ENCODE measurements around the gene NPTX1. TPM values are rescaled to one million over a fixed set of nuclear protein-coding genes. Genes with fewer than 3 reads are reported as not detected.

NPTX1 gene
- total RNA-seq, 4 donors from 2014 or later: not detected

DNA sequence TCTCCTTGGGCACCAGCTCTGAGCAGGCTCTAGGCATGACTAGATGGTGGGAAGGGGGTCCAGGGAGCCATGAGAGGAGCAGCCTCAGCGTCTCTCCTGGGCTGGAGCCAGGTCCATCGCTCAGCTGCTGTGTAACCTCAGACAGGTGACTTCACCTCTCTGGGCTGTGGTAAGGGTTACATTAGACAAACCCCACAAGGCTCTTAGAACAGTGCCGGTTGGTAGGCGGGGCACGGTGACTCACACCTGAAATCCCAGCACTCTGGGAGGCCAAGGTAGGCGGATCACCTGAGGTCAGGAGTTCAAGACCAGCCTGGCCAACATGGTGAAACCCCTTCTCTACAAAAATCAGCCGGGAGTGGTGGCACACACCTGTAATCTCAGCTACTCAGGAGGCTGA is 18.1 kb upstream of the NPTX1 start:
- TF ChIP-seq, protein P1, sequence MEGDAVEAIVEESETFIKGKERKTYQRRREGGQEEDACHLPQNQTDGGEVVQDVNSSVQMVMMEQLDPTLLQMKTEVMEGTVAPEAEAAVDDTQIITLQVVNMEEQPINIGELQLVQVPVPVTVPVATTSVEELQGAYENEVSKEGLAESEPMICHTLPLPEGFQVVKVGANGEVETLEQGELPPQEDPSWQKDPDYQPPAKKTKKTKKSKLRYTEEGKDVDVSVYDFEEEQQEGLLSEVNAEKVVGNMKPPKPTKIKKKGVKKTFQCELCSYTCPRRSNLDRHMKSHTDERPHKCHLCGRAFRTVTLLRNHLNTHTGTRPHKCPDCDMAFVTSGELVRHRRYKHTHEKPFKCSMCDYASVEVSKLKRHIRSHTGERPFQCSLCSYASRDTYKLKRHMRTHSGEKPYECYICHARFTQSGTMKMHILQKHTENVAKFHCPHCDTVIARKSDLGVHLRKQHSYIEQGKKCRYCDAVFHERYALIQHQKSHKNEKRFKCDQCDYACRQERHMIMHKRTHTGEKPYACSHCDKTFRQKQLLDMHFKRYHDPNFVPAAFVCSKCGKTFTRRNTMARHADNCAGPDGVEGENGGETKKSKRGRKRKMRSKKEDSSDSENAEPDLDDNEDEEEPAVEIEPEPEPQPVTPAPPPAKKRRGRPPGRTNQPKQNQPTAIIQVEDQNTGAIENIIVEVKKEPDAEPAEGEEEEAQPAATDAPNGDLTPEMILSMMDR (IDR thresholded peaks at IDR 0.05; ENCODE audit: low read depth): no peak

DNA sequence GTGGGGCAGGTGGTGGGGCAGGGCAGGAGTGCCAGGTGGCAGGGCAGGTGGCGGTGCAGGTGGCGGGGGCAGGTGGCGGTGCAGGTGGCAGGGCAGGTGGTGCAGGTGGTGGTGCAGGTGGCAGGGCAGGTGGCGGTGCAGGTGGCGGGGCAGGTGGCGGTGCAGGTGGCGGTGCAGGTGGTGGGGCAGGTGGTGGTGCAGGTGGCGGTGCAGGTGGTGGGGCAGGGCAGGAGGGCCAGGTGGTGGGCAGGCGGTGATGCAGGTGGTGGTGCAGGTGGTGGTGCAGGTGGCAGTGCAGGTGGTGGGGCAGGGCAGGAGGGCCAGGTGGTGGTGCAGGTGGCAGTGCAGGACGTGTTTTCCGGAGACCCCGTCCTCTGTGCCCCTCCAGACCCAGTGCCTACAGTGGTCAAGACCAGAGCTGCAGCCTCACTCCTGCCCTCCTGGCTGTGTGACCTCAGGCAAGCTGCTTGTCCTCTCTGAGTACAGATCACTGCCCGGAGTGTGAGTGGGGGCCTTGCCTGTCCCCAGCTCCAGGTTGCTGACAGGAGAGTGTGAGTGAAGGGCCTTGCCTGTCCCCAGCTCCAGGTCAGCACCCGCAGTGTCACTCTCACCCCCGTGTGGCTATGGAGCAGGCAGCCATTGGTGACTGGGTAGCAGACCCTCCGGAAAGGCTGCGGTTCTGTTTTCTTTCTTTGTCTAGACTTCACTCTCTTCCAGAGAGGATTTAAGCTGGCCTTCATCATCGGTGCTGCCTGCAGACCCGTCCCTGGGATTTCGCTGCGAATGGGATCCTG is 16.1 kb upstream of the NPTX1 start:
- TF ChIP-seq, protein P1 (IDR thresholded peaks at IDR 0.05; ENCODE audit: low read depth): no peak

DNA sequence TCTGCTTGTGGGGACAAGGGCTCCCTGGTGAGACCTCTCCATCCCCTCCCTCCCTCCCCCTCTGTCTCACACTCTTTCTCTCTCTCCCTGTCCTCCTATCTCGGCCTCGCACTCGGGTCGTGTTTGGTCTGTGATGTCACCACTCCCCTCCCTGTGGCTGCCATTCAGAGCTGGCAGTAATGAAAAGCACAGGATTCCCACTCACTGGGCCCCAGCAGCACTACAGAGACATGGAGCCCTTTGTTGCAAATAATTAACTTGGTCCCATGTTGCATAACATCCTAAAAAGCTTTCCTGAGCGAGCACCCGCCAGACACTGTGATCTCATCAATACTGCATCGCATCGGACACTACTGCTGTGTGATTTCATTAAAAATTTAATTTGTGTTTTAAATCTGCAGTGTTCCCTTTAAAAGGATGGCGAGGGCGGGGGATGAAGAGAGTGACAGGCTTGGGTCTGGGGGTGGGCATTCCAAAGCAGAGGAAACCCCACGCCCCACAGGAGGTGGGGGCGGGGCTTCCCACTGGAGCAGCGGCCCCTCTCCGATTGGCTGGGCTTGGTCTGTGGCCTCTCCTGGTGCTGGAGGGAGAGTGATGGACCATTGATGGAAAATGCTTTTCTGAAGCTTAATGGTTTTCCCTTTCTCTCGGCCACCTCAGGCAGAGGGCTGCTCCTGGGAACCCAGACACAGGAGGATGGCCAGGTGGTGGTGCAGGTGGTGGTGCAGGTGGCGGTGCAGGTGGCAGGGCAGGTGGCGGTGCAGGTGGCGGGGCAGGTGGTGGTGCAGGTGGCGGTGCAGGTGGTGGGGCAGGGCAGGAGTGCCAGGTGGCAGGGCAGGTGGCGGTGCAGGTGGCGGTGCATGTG is 15.3 kb upstream of the NPTX1 start:
- TF ChIP-seq, protein P1 (IDR thresholded peaks at IDR 0.05; ENCODE audit: low read depth): no peak

DNA sequence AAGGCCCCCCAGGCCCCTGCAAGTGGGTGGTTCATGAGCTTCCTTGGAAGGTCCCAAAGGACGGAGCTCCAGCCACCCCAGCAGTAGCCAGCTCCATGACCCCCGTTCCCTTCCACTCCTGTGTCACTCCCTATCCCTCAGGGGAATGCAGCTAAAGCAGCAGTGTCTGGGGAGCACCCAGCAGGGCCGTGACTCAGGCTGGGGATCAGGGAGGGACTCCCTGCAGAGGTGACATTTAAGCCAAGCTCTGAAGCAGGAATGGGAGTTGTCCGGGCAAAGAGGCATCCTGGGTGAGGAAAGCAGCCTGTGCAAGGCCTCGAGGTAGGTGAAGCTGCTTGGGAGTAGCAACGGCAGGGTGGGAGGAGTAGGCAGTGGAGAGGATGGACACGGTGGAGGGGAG is 11.1 kb upstream of the NPTX1 start:
- TF ChIP-seq, protein P1 (IDR thresholded peaks at IDR 0.05; ENCODE audit: low read depth): no peak

DNA sequence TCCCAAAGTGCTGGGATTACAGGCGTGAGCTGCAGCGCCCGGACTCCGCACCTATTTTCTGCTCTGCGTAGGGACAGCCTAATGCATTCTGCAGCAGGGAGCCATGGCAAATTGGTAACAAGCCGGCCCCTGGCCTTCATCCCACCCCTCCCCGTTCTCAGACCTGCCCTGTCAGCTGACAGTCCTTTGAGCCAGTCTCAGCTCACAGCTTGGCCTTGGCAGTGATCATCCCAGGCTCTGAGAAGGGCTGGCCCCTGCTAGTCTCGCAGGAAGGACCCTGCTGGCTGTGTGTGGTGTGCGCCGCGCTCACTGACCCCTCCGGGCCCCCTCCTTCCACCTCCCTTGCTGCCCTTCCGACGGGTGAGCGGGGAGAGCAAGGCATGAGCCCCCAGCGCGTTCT is 10.3 kb upstream of the NPTX1 start:
- TF ChIP-seq, protein P1 (IDR thresholded peaks at IDR 0.05; ENCODE audit: low read depth): no peak

DNA sequence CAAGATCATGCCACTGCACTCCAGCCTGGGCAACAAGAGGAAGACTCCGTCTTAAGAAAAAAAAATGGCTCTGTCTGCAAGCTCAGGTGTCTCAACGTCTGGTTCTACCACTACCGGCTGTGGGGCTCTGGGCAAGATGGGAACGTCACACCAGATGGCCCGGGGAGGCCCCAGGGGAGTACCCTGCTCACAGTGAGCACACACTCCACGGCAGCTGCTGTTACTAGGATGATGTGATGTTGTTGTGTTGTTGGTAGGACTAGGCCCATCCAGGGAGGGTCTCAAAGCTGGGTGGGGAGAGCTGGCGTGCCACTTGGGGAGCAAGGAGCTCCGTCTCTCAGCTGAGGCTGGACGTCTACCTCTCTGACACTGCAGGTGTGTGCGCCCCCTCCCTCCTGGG is 9.4 kb upstream of the NPTX1 start:
- TF ChIP-seq, protein P1 (IDR thresholded peaks at IDR 0.05; ENCODE audit: low read depth): no peak
